ENCODE measurements around the gene DNPH1. TPM values are rescaled to one million over a fixed set of nuclear protein-coding genes. Genes with fewer than 3 reads are reported as not detected.

The DNPH1 gene
- 45.9 and 54.5 TPM in 2 replicates for total RNA-seq

GRCh38 chr6:43228951-43229802, at the start of gene DNPH1:
Gene DNPH1, minus strand, starts transcription at chr6:43229481. Its CDS starts 25 bp downstream, at chr6:43229456.

GRCh38 chr6:43242908-43243663, 13.8 kb upstream of the DNPH1 start, which contains the start of gene TTBK1:
Gene TTBK1, plus strand, starts transcription at chr6:43243481. Its CDS starts 3,180 bp downstream, at chr6:43246661.

GRCh38 chr6:43181942-43182860, 47.1 kb downstream of the DNPH1 start, which contains the start of gene CUL9:
Gene CUL9, plus strand, starts transcription at chr6:43182196. Its CDS starts 2,115 bp downstream, at chr6:43184311.

Other genes with a start within 250 kb of the DNPH1 start
- gene PPP2R5D, start 244.9 kb downstream of the DNPH1 start, total RNA-seq = 29.6 and 31.5 TPM in 2 replicates
- gene MEA1, start 215.5 kb downstream of the DNPH1 start, total RNA-seq = 59.2 and 66.3 TPM in 2 replicates
- 64.4 and 86.1 TPM in 2 replicates for gene KLHDC3, start 215.2 kb downstream of the DNPH1 start, total RNA-seq
- 76.1 and 80.2 TPM in 2 replicates for gene RRP36, start 207.9 kb downstream of the DNPH1 start, total RNA-seq
- gene CUL7, start 175.6 kb downstream of the DNPH1 start, total RNA-seq = 44.5 and 49.3 TPM in 2 replicates
- gene MRPL2, start 170.0 kb downstream of the DNPH1 start, total RNA-seq = 16.5 and 18.1 TPM in 2 replicates
- 15.5 and 18.7 TPM in 2 replicates for gene KLC4, start 169.8 kb downstream of the DNPH1 start, total RNA-seq
- gene PTK7, start 153.2 kb downstream of the DNPH1 start, total RNA-seq = 141 and 147 TPM in 2 replicates
- gene SRF, start 58.2 kb downstream of the DNPH1 start, total RNA-seq = 13.8 and 18.7 TPM in 2 replicates
- gene CUL9, start 47.3 kb downstream of the DNPH1 start, total RNA-seq = 18.5 and 27.7 TPM in 2 replicates
- gene TTBK1, start 14.0 kb upstream of the DNPH1 start, total RNA-seq = not detected in 2 replicates
- gene SLC22A7, start 68.8 kb upstream of the DNPH1 start, total RNA-seq = not detected in 2 replicates
- gene CRIP3, start 79.3 kb upstream of the DNPH1 start, total RNA-seq = 0.18 TPM in 1 of 2 replicates, not detected in the other
- 3.4 and 4.5 TPM in 2 replicates for gene ZNF318, start 140.2 kb upstream of the DNPH1 start, total RNA-seq
- gene ABCC10, start 198.1 kb upstream of the DNPH1 start, total RNA-seq = 16.5 and 17.3 TPM in 2 replicates
- gene DLK2, start 226.1 kb upstream of the DNPH1 start, total RNA-seq = 0.28 and 0.37 TPM in 2 replicates
- gene TJAP1, start 248.1 kb upstream of the DNPH1 start, total RNA-seq = 7.4 and 9.3 TPM in 2 replicates